Posterior vena cava (tissue), 2 donors: ENCODE measurements around the gene S100A4. TPM values are rescaled to one million over a fixed set of nuclear protein-coding genes. Genes with fewer than 3 reads are reported as not detected.
A peak's percentile ranks its signal among the peaks of the same experiment; 100 is the strongest.

ENCODE experiments used
- DNase-seq: peaks from one replicate; pipeline ENCODE4 v3.0.0-alpha.2; 2020; ENCODE audit warnings: low spot score
- intact Hi-C, 2 donors: fragments of 100-400 bp; cut with DNase I; formaldehyde crosslinking; loops; one replicate each; pipeline versions ENCODE4 v1.14.1 to v1.14.2; 2022 to 2023
- total RNA-seq, 2 donors: library from RNA; stranded (reverse); fragmentation: NEBNext Ultra II Directional; extraction: Animal tissue kit (Norgen Biotek cat#: 25700); gene quantifications; one replicate each; pipeline ENCODE4 v1.2.1, GENCODE V29; 2021
- donor health status: DM: yes; HTN: yes; CAD: no.
- donor health status: DM: yes; HTN: yes; CAD: no.

Gene S100A4
- total RNA-seq, 2 donors from 2014 or later = 286 to 472 TPM

GRCh38 chr1:153550827-153551500 is 5.4 kb upstream of the S100A4 start:
- intact Hi-C loops = no loop called here
- peak; percentile 74 for DNase-seq

GRCh38 chr1:153550398-153550758 is 4.8 kb upstream of the S100A4 start:
- no peak for DNase-seq
- intact Hi-C loops = no loop called here

- intact Hi-C loops = no loop called here
- DNase-seq = peak; percentile 46
Observed at GRCh38 chr1:153549741-153550397, 4.3 kb upstream of the S100A4 start.

- intact Hi-C loops = no loop called here
- DNase-seq = peak; percentile 94
Observed at GRCh38 chr1:153548722-153549688, 3.4 kb upstream of the S100A4 start, which contains the start of gene S100A3. S100A3 (minus strand) TSS chr1:153549258; CDS start chr1:153548485, 773 bp downstream.

- DNase-seq = peak; percentile 71
- intact Hi-C loops = no loop called here
Observed at GRCh38 chr1:153547560-153548551, 2.2 kb upstream of the S100A4 start.

GRCh38 chr1:153546796-153547559 is 1.4 kb upstream of the S100A4 start:
- intact Hi-C loops = no loop called here
- DNase-seq = peak; percentile 38

- DNase-seq = peak; percentile 35
- intact Hi-C loops = no loop called here
Observed at GRCh38 chr1:153546371-153546770, 765 bp upstream of the S100A4 start.

GRCh38 chr1:153544453-153545066 is 1.0 kb downstream of the S100A4 start:
- intact Hi-C loops = no loop called here
- peak; percentile 68 for DNase-seq

GRCh38 chr1:153543736-153544135 is 1.9 kb downstream of the S100A4 start:
- DNase-seq = peak; percentile 24
- intact Hi-C loops = no loop called here

- peak; percentile 45 for DNase-seq
Observed at GRCh38 chr1:153542956-153543711, 2.5 kb downstream of the S100A4 start.

GRCh38 chr1:153541641-153542590 is 3.7 kb downstream of the S100A4 start:
- intact Hi-C loops = no loop called here
- peak; percentile 58 for DNase-seq

More at GRCh38 chr1:153542956-153543711, 2.5 kb downstream of the S100A4 start:
- intact Hi-C loops = no loop called here

GRCh38 chr1:153540394-153541361 is 4.9 kb downstream of the S100A4 start, which contains the start of gene S100A5:
S100A5 (minus strand) TSS chr1:153540934; CDS start chr1:153540191, 743 bp downstream.
- intact Hi-C loops = no loop called here
- DNase-seq = peak; percentile 49

GRCh38 chr1:153539395-153540093 is 6.1 kb downstream of the S100A4 start:
- DNase-seq = peak; percentile 55
- intact Hi-C loops = no loop called here

GRCh38 chr1:153538315-153538821 is 7.2 kb downstream of the S100A4 start:
- intact Hi-C loops = no loop called here
- DNase-seq = peak; percentile 75
